ENCODE data around the gene ACTR8. TPM values are rescaled to one million over a fixed set of nuclear protein-coding genes. Genes with fewer than 3 reads are reported as not detected.

ACTR8 gene
- total RNA-seq, 1 experiment from 2014 or later = 29.9 TPM

GRCh38 chr3:53902067-53902466 lies 20.1 kb upstream of the ACTR8 start:
- no peaks in the 10 kb centered on the region for H3K4me1 Mint-ChIP-seq
- H3K27me3 Mint-ChIP-seq (ENCODE audit: low read depth) = peaks cover 28% of the 10 kb centered on the region
- no peak overlapping the region for H3K4me3 Mint-ChIP-seq
- no peaks in the 10 kb centered on the region for H3K36me3 Mint-ChIP-seq
- CTCF ChIA-PET = no interaction called here
- TF ChIP-seq EMX1 (CRISPR knock-in tag; IDR thresholded peaks at IDR 0.05) (no peak), PRDM15 (CRISPR knock-in tag; IDR thresholded peaks at IDR 0.05) (no peak), STAT6 (CRISPR knock-in tag; conservative IDR thresholded peaks at IDR 0.05; ENCODE audit: low read depth) (no peak), AFF4 (CRISPR knock-in tag; IDR thresholded peaks at IDR 0.05; ENCODE audit: borderline replicate concordance) (no peak), TEAD4 (CRISPR knock-in tag; IDR thresholded peaks at IDR 0.05) (no peak), ZNF263 (CRISPR knock-in tag; IDR thresholded peaks at IDR 0.05; ENCODE audit: low read depth) (no peak), USF2 (CRISPR knock-in tag; IDR thresholded peaks at IDR 0.05) (no peak), CREM (CRISPR knock-in tag; IDR thresholded peaks at IDR 0.05) (no peak), PREB (CRISPR knock-in tag; IDR thresholded peaks at IDR 0.05; ENCODE audit: borderline replicate concordance) (no peak), CDX4 (CRISPR knock-in tag; IDR thresholded peaks at IDR 0.05; ENCODE audit: borderline replicate concordance) (no peak), ESRRA (CRISPR knock-in tag; IDR thresholded peaks at IDR 0.05; ENCODE audit: borderline replicate concordance) (no peak)
- no peak for DNase-seq (ENCODE audit: low spot score)
- POLR2A ChIA-PET = no interaction called here
- H3K27ac Mint-ChIP-seq = no peak overlapping the region
- no peaks in the 10 kb centered on the region for H3K9me3 Mint-ChIP-seq
- no peak for ATAC-seq

Measured in WTC11 (cell line).